K562 (cell line): Measurements from ENCODE around the gene ELOF1. TPM values are rescaled to one million over a fixed set of nuclear protein-coding genes. Genes with fewer than 3 reads are reported as not detected.
A peak's percentile ranks its signal among the peaks of the same experiment; 100 is the strongest.

Experiments
- CBFB ChIP-seq: sonication (generic); formaldehyde crosslinking; IDR thresholded peaks from 2 replicates; pipeline ENCODE4 v1.4.0; 2020; ENCODE audit warnings: mild to moderate bottlenecking, missing genetic modification reagents
- EHMT2 ChIP-seq: fragments of 450-650 bp; IDR thresholded peaks from 2 replicates; pipeline ENCODE4 v1.6.1; 2018; ENCODE audit warnings: antibody characterized with exemption
- ELF1 ChIP-seq: fragments of 200-800 bp; sonication (Bioruptor generic); IDR thresholded peaks from 2 replicates; pipeline ENCODE4 v1.6.1; 2016; ENCODE audit warnings: missing genetic modification characterization, missing compliant biosample characterization
- GTF2F1 ChIP-seq: IDR thresholded peaks from 2 replicates; pipeline ENCODE4 v1.6.1; 2011; ENCODE audit warnings: low read depth, low read length, improper control_type of control experiment
- HDAC3 ChIP-seq: fragments of 450-650 bp; IDR thresholded peaks from 2 replicates; pipeline ENCODE4 v1.6.1; 2018; ENCODE audit warnings: borderline replicate concordance, mild to moderate bottlenecking, moderate library complexity; ENCODE audit not compliant: partially characterized antibody
- MTA2 ChIP-seq: fragments of 450-650 bp; IDR thresholded peaks from 2 replicates; pipeline ENCODE4 v1.6.1; 2016; ENCODE audit warnings: low read depth
- NFE2 ChIP-seq: IDR thresholded peaks from 2 replicates; pipeline ENCODE4 v1.6.1; 2014; ENCODE audit warnings: antibody characterized with exemption, low read depth
- PML ChIP-seq: IDR thresholded peaks from 2 replicates; pipeline ENCODE4 v1.6.1; 2012; ENCODE audit warnings: low read length, inconsistent platforms
- PPARD ChIP-seq: fragments of 250-450 bp; sonication (Bioruptor Pico); IDR thresholded peaks from 2 replicates; pipeline ENCODE4 v1.8.0; 2022; ENCODE audit warnings: inconsistent platforms, mild to moderate bottlenecking, moderate library complexity
- REST ChIP-seq, 2 experiments: fragments of 450-650 bp; formaldehyde crosslinking in 1 of 2; IDR thresholded peaks; 2 replicates each; pipeline versions ENCODE4 v1.4.0 to v1.6.1; 2014 to 2020; ENCODE audit warnings: mild to moderate bottlenecking in 2 of 2, borderline replicate concordance in 1 of 2, low read depth in 1 of 2
- TEAD1 ChIP-seq, 2 experiments: fragments of 450-650 bp in 1 of 2; sonication (generic) in 1 of 2; formaldehyde crosslinking; IDR thresholded peaks; 2 replicates each; pipeline versions ENCODE4 v1.4.0 to v1.8.0; 2020 to 2022; ENCODE audit warnings: mild to moderate bottlenecking in 2 of 2, missing genetic modification reagents in 1 of 2
- TEAD4 ChIP-seq, 2 experiments: sonication (generic) in 1 of 2; formaldehyde crosslinking in 1 of 2; IDR thresholded peaks; 2 replicates each; pipeline versions ENCODE4 v1.6.1 to v1.8.0; 2012 to 2022; ENCODE audit warnings: borderline replicate concordance in 1 of 2, inconsistent platforms in 1 of 2, low read length in 1 of 2, mild to moderate bottlenecking in 1 of 2, missing genetic modification reagents in 1 of 2
- TRIM28 ChIP-seq: fragments of 450-650 bp; IDR thresholded peaks from 2 replicates; pipeline ENCODE4 v1.6.1; 2017
- YY1 ChIP-seq, 3 experiments: IDR thresholded peaks; 2 replicates each; pipeline ENCODE4 v1.6.1; 2011; ENCODE audit warnings: low read length in 2 of 3, mild to moderate bottlenecking in 2 of 3, moderate library complexity in 2 of 3, borderline replicate concordance in 1 of 3, control low read depth in 1 of 3, low read depth in 1 of 3; ENCODE audit not compliant: insufficient read depth in 3 of 3, insufficient replicate concordance in 2 of 3, control insufficient read depth in 1 of 3, insufficient read length in 1 of 3; ENCODE audit errors: extremely low read depth in 1 of 3
- ZBTB34 ChIP-seq: fragments of 250-450 bp; sonication (Bioruptor Pico); IDR thresholded peaks from 2 replicates; pipeline ENCODE4 v1.8.0; 2021; ENCODE audit warnings: mild to moderate bottlenecking, moderate library complexity
- ZNF232 ChIP-seq: sonication (generic); formaldehyde crosslinking; IDR thresholded peaks from 2 replicates; pipeline ENCODE4 v1.8.0; 2022; ENCODE audit warnings: mild to moderate bottlenecking, missing genetic modification reagents
- ZNF75A ChIP-seq: fragments of 450-650 bp; formaldehyde crosslinking; IDR thresholded peaks from 2 replicates; pipeline ENCODE4 v1.4.0; 2020; ENCODE audit warnings: mild to moderate bottlenecking
- ZNF79 ChIP-seq: fragments of 250-450 bp; sonication (Bioruptor Pico); IDR thresholded peaks from 2 replicates; pipeline ENCODE4 v1.4.0; 2020; ENCODE audit warnings: low read depth, mild to moderate bottlenecking, moderate library complexity
- polyA plus RNA-seq, 8 experiments: library from polyadenylated mRNA; depleted of rRNA in 4 of 8; stranded (reverse) in 5 of 8; unstranded in 3 of 8; fragments of >200 nt; fragmentation: Nextera tagmentation in 2 of 8; fragmentation: Illumina TruSeq in 1 of 8; extraction: Ambion mirVana in 2 of 8; extraction: Trizol in 1 of 8; gene quantifications; 2 replicates each; pipeline versions ENCODE4 v1.2.1 to v1.2.3, GENCODE V29; 2011 to 2014; ENCODE audit warnings: inconsistent platforms in 1 of 8, missing spikeins in 1 of 8
- total RNA-seq, 7 experiments: library from RNA; depleted of rRNA in 6 of 7; stranded (reverse); fragments of >200 nt in 6 of 7; fragmentation: Illumina TruSeq in 2 of 7; extraction: Trizol in 2 of 7; gene quantifications; 2 replicates each; pipeline versions ENCODE4 v1.2.1 to v1.2.3, GENCODE V29; 2011 to 2021; ENCODE audit warnings: low replicate concordance in 1 of 7

ELOF1 gene
- total and polyA plus RNA-seq, 9 of the 15 experiments (the other 6 are each of a cell fraction or from before 2014, with no cell fraction given): 16.7 to 147 (median 74.2) TPM

- 0 out of 2 replicates have a peak, but pooled peaks have one; percentile 6 for TF ChIP-seq REST (IDR thresholded peaks at IDR 0.05; ENCODE audit: borderline replicate concordance)
- TF ChIP-seq REST (CRISPR knock-in tag; IDR thresholded peaks at IDR 0.05; ENCODE audit: low read depth): no peak
- TF ChIP-seq MTA2: peak; percentile 47; the same call in 1 of the 2 replicates
- TF ChIP-seq YY1 (IDR thresholded peaks at IDR 0.05; ENCODE audit: borderline replicate concordance in 1 of 3, control insufficient read depth in 1 of 3, extremely low read depth in 1 of 3, insufficient read depth in 3 of 3, insufficient read length in 1 of 3, insufficient replicate concordance in 2 of 3, low read depth in 1 of 3, low read length in 2 of 3): no peak
- no peak for TF ChIP-seq ELF1 (tag)
- TF ChIP-seq GTF2F1: no peak
- TF ChIP-seq ZNF75A (CRISPR knock-in tag): no peak
- TF ChIP-seq PPARD (CRISPR knock-in tag): no peak
- 0 out of 2 replicates have a peak, but pooled peaks have one; percentile 25 for TF ChIP-seq TRIM28
- TF ChIP-seq PML: no peak
- peak; percentile 84 for TF ChIP-seq TEAD4 (IDR thresholded peaks at IDR 0.05; ENCODE audit: low read length)
- TF ChIP-seq TEAD4 (CRISPR knock-in tag; IDR thresholded peaks at IDR 0.05; ENCODE audit: borderline replicate concordance): no peak
- no peak for TF ChIP-seq NFE2
- no peak for TF ChIP-seq ZNF79
- TF ChIP-seq ZBTB34 (CRISPR knock-in tag): no peak
- TF ChIP-seq HDAC3: no peak
- no peak for TF ChIP-seq TEAD1 (CRISPR knock-in tag; IDR thresholded peaks at IDR 0.05)
- 0 out of 2 replicates have a peak, but pooled peaks have one; percentile 20 for TF ChIP-seq CBFB (CRISPR knock-in tag)
- TF ChIP-seq EHMT2: no peak
- no peak for TF ChIP-seq ZNF232 (CRISPR knock-in tag)
These were observed 19.5 kb upstream of the ELOF1 start (continued) for GRCh38 chr19:11578258-11579142.
